K562 (cell line): Measurements from ENCODE around the gene NPIPB2. TPM values are rescaled to one million over a fixed set of nuclear protein-coding genes. Genes with fewer than 3 reads are reported as not detected.
A peak's percentile ranks its signal among the peaks of the same experiment; 100 is the strongest.

Experiments
- CBX3 ChIP-seq, 2 experiments: IDR thresholded peaks; 1 replicate in 1 of 2; 2 replicates in 1 of 2; pipeline ENCODE4 v1.6.1; 2012; ENCODE audit warnings: inconsistent platforms in 2 of 2, low read length in 2 of 2, borderline replicate concordance in 1 of 2, control low read depth in 1 of 2
- E2F3 ChIP-seq: fragments of 250-450 bp; sonication (Bioruptor Pico); IDR thresholded peaks from 2 replicates; pipeline ENCODE4 v1.4.0; 2020; ENCODE audit warnings: mild to moderate bottlenecking
- E2F4 ChIP-seq: sonication (generic); formaldehyde crosslinking; IDR thresholded peaks from 2 replicates; pipeline ENCODE4 v1.8.0; 2022; ENCODE audit warnings: mild to moderate bottlenecking, low read depth, missing genetic modification reagents
- ELF1 ChIP-seq: fragments of 200-800 bp; sonication (Bioruptor generic); IDR thresholded peaks from 2 replicates; pipeline ENCODE4 v1.6.1; 2016; ENCODE audit warnings: missing genetic modification characterization, missing compliant biosample characterization
- HES1 ChIP-seq: fragments of 450-650 bp; IDR thresholded peaks from 2 replicates; pipeline ENCODE4 v1.6.1; 2016; ENCODE audit warnings: low read depth, mild to moderate bottlenecking, moderate library complexity
- HIVEP1 ChIP-seq: fragments of 250-450 bp; sonication (Bioruptor Pico); IDR thresholded peaks from 2 replicates; pipeline ENCODE4 v1.4.0; 2020; ENCODE audit warnings: mild to moderate bottlenecking
- HNRNPH1 ChIP-seq: fragments of 200-400 bp; formaldehyde crosslinking; optimal IDR thresholded peaks from 2 replicates; pipeline ENCODE3; 2017; ENCODE audit warnings: low read depth, mild to moderate bottlenecking, low read length, moderate library complexity
- NR3C1 ChIP-seq: sonication (generic); formaldehyde crosslinking; IDR thresholded peaks from 2 replicates; pipeline ENCODE4 v1.8.1; 2022; ENCODE audit warnings: missing genetic modification reagents
- NRF1 ChIP-seq, 2 experiments: fragments of 450-650 bp; IDR thresholded peaks in 1 of 2; conservative IDR thresholded peaks in 1 of 2; 2 replicates each; pipeline ENCODE4 v1.6.1; 2014; ENCODE audit warnings: mild to moderate bottlenecking in 2 of 2
- PHF20 ChIP-seq: fragments of 450-650 bp; IDR thresholded peaks from 2 replicates; pipeline ENCODE4 v1.6.1; 2018; ENCODE audit not compliant: partially characterized antibody
- PHF21A ChIP-seq: fragments of 450-650 bp; IDR thresholded peaks from 2 replicates; pipeline ENCODE4 v1.6.1; 2017; ENCODE audit warnings: low read depth, borderline replicate concordance
- RBFOX2 ChIP-seq: fragments of 200-400 bp; formaldehyde crosslinking; IDR thresholded peaks from 2 replicates; pipeline ENCODE4 v1.6.1; 2017; ENCODE audit warnings: low read depth, mild to moderate bottlenecking, low read length, moderate library complexity
- TOE1 ChIP-seq, 2 experiments: fragments of 450-650 bp in 1 of 2; sonication (generic) in 1 of 2; formaldehyde crosslinking in 1 of 2; IDR thresholded peaks; 2 replicates each; pipeline versions ENCODE4 v1.7.1 to v1.8.0; 2016 to 2022; ENCODE audit warnings: borderline replicate concordance in 2 of 2, mild to moderate bottlenecking in 2 of 2, antibody characterized with exemption in 1 of 2, inconsistent platforms in 1 of 2, low read depth in 1 of 2, missing genetic modification reagents in 1 of 2, moderate library complexity in 1 of 2
- YY1 ChIP-seq, 3 experiments: IDR thresholded peaks; 2 replicates each; pipeline ENCODE4 v1.6.1; 2011; ENCODE audit warnings: low read length in 2 of 3, mild to moderate bottlenecking in 2 of 3, moderate library complexity in 2 of 3, borderline replicate concordance in 1 of 3, control low read depth in 1 of 3, low read depth in 1 of 3; ENCODE audit not compliant: insufficient read depth in 3 of 3, insufficient replicate concordance in 2 of 3, control insufficient read depth in 1 of 3, insufficient read length in 1 of 3; ENCODE audit errors: extremely low read depth in 1 of 3
- ZC3H11A ChIP-seq: IDR thresholded peaks from 2 replicates; pipeline ENCODE4 v1.6.1; 2012; ENCODE audit warnings: low read depth, low read length, improper control_type of control experiment
- ZNF12 ChIP-seq: sonication (generic); formaldehyde crosslinking; IDR thresholded peaks from 2 replicates; pipeline ENCODE4 v1.4.0; 2020; ENCODE audit warnings: mild to moderate bottlenecking, missing genetic modification reagents
- ZNF212 ChIP-seq: fragments of 450-650 bp; formaldehyde crosslinking; IDR thresholded peaks from 2 replicates; pipeline ENCODE4 v1.4.0; 2020; ENCODE audit warnings: mild to moderate bottlenecking
- polyA plus RNA-seq, 8 experiments: library from polyadenylated mRNA; depleted of rRNA in 4 of 8; stranded (reverse) in 5 of 8; unstranded in 3 of 8; fragments of >200 nt; fragmentation: Nextera tagmentation in 2 of 8; fragmentation: Illumina TruSeq in 1 of 8; extraction: Ambion mirVana in 2 of 8; extraction: Trizol in 1 of 8; gene quantifications; 2 replicates each; pipeline versions ENCODE4 v1.2.1 to v1.2.3, GENCODE V29; 2011 to 2014; ENCODE audit warnings: inconsistent platforms in 1 of 8, missing spikeins in 1 of 8
- total RNA-seq, 7 experiments: library from RNA; depleted of rRNA in 6 of 7; stranded (reverse); fragments of >200 nt in 6 of 7; fragmentation: Illumina TruSeq in 2 of 7; extraction: Trizol in 2 of 7; gene quantifications; 2 replicates each; pipeline versions ENCODE4 v1.2.1 to v1.2.3, GENCODE V29; 2011 to 2021; ENCODE audit warnings: low replicate concordance in 1 of 7
- TF ChIP-seq, protein P1 (sequence below): sonication (generic); formaldehyde crosslinking; IDR thresholded peaks from 2 replicates; pipeline ENCODE4 v1.8.1; 2023; ENCODE audit warnings: mild to moderate bottlenecking, missing genetic modification reagents
- TF ChIP-seq, protein P2 (sequence below), 2 experiments: fragments of 200-800 bp in 1 of 2; sonication (Bioruptor generic) in 1 of 2; sonication (generic) in 1 of 2; formaldehyde crosslinking in 1 of 2; IDR thresholded peaks in 1 of 2; conservative IDR thresholded peaks in 1 of 2; 2 replicates each; pipeline versions ENCODE4 v1.5.0 to v1.6.1; 2016 to 2020; ENCODE audit warnings: missing compliant biosample characterization in 1 of 2, missing genetic modification characterization in 1 of 2, missing genetic modification reagents in 1 of 2

The NPIPB2 gene
- total and polyA plus RNA-seq, 9 of the 15 experiments (the other 6 are each of a cell fraction or from before 2014, with no cell fraction given) = 0.21 to 2.9 (median 1.6) TPM; not detected in 1

- TF ChIP-seq, protein P1, sequence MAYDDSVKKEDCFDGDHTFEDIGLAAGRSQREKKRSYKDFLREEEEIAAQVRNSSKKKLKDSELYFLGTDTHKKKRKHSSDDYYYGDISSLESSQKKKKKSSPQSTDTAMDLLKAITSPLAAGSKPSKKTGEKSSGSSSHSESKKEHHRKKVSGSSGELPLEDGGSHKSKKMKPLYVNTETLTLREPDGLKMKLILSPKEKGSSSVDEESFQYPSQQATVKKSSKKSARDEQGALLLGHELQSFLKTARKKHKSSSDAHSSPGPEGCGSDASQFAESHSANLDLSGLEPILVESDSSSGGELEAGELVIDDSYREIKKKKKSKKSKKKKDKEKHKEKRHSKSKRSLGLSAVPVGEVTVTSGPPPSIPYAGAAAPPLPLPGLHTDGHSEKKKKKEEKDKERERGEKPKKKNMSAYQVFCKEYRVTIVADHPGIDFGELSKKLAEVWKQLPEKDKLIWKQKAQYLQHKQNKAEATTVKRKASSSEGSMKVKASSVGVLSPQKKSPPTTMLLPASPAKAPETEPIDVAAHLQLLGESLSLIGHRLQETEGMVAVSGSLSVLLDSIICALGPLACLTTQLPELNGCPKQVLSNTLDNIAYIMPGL (CRISPR knock-in tag) = no peak; the same call in 1 of the 2 replicates
- TF ChIP-seq NR3C1 = 0 out of 2 replicates have a peak, but pooled peaks have one; percentile 22
- TF ChIP-seq PHF21A = peak; percentile 45; the same call in 1 of the 2 replicates
- peak; percentile 83; the same call in 1 of the 2 replicates for TF ChIP-seq TOE1 (IDR thresholded peaks at IDR 0.05; ENCODE audit: borderline replicate concordance)
- TF ChIP-seq TOE1 (CRISPR knock-in tag; IDR thresholded peaks at IDR 0.05; ENCODE audit: borderline replicate concordance, low read depth) = no peak
- TF ChIP-seq, protein P2, sequence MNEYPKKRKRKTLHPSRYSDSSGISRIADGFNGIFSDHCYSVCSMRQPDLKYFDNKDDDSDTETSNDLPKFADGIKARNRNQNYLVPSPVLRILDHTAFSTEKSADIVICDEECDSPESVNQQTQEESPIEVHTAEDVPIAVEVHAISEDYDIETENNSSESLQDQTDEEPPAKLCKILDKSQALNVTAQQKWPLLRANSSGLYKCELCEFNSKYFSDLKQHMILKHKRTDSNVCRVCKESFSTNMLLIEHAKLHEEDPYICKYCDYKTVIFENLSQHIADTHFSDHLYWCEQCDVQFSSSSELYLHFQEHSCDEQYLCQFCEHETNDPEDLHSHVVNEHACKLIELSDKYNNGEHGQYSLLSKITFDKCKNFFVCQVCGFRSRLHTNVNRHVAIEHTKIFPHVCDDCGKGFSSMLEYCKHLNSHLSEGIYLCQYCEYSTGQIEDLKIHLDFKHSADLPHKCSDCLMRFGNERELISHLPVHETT (CRISPR knock-in tag; conservative IDR thresholded peaks at IDR 0.05 in 1 of 2, IDR thresholded peaks at IDR 0.05 in 1 of 2) = peak in 1 of 2 experiments; percentile 79; a peak in 1 of 4 replicates
- 0 out of 2 replicates have a peak, but pooled peaks have one; percentile 26 for TF ChIP-seq E2F4 (CRISPR knock-in tag)
- no peak for TF ChIP-seq ZC3H11A
- TF ChIP-seq HES1 = no peak
- peak; percentile 96 for TF ChIP-seq RBFOX2
- TF ChIP-seq ZNF12 (CRISPR knock-in tag) = no peak; the same call in 1 of the 2 replicates
- TF ChIP-seq E2F3 (CRISPR knock-in tag) = no peak
- no peak for TF ChIP-seq HNRNPH1
- TF ChIP-seq ZNF212 = no peak
- peak; percentile 69 for TF ChIP-seq PHF20
- 0 out of 3 replicates have a peak, but pooled peaks of 1 of the 2 experiments have one; percentile 42 for TF ChIP-seq CBX3 (IDR thresholded peaks at IDR 0.05; ENCODE audit: borderline replicate concordance in 1 of 2, low read length in 2 of 2)
- no peak for TF ChIP-seq HIVEP1 (CRISPR knock-in tag)
- TF ChIP-seq ELF1 = peak; percentile 99
- TF ChIP-seq YY1 (IDR thresholded peaks at IDR 0.05; ENCODE audit: borderline replicate concordance in 1 of 3, control insufficient read depth in 1 of 3, extremely low read depth in 1 of 3, insufficient read depth in 3 of 3, insufficient read length in 1 of 3, insufficient replicate concordance in 2 of 3, low read depth in 1 of 3, low read length in 2 of 3) = peak in 2 of 3 experiments; percentile 57 to 63
- peak; percentile 52 to 66; a peak in 3 of 4 replicates for TF ChIP-seq NRF1 (conservative IDR thresholded peaks at IDR 0.05 in 1 of 2, IDR thresholded peaks at IDR 0.05 in 1 of 2)
Observed at GRCh38 chr16:11915644-11916523, 26.0 kb downstream of the NPIPB2 start, which contains the start of gene GSPT1 (continued).
